Caco-2 (cell line): ENCODE results near the gene TCF12. TPM values are rescaled to one million over a fixed set of nuclear protein-coding genes. Genes with fewer than 3 reads are reported as not detected.

Experiments
- BruUV-seq: library from RNA; stranded (reverse); fragments of 400-500 nt; replicated peaks from 2 replicates; lab custom pipeline; 2021; lab: Mats Ljungman, UMichigan
- CTCF ChIA-PET: fragments of 300-600 bp; sonication (Branson Sonifier 250); formaldehyde crosslinking; loops from one replicate; lab custom pipeline; 2022; ENCODE audit warnings: antibody characterized with exemption; lab: Charles Lee
- POLR2A ChIA-PET: fragments of 300-600 bp; sonication (Branson Sonifier 250); formaldehyde crosslinking; loops from one replicate; lab custom pipeline; 2022; ENCODE audit warnings: antibody characterized with exemption; lab: Charles Lee
- DNase-seq, 2 experiments: peaks; one replicate each; pipeline versions ENCODE4 v3.0.0 to v3.0.0-alpha.2; 2020 to 2022
- H3K27me3 ChIP-seq: replicated peaks from 2 replicates; pipeline ENCODE4 v1.6.0; 2011; ENCODE audit warnings: low read length; ENCODE audit not compliant: control insufficient read depth, insufficient read depth
- H3K36me3 ChIP-seq: 2 replicates; pipeline ENCODE4 v1.5.1; 2011; ENCODE audit warnings: low read length; ENCODE audit not compliant: control insufficient read depth, insufficient read depth
- H3K4me1 ChIP-seq: fragments of 250-450 bp; sonication (Bioruptor Pico); 2 replicates; pipeline ENCODE4 v1.5.1; 2020; ENCODE audit warnings: mild to moderate bottlenecking
- H3K4me3 ChIP-seq: 2 replicates; pipeline ENCODE4 v1.5.1; 2011; ENCODE audit warnings: low read depth, mild to moderate bottlenecking, control low read depth, low read length
- H3K9me3 ChIP-seq: fragments of 250-450 bp; sonication (Bioruptor Pico); 2 replicates; pipeline ENCODE4 v1.5.1; 2020; ENCODE audit warnings: mild to moderate bottlenecking, moderate library complexity
- H3K27ac Mint-ChIP-seq: one replicate; pipeline ENCODE4 v1.8.0; 2022; ENCODE audit warnings: mixed read lengths; ENCODE audit not compliant: unreplicated experiment
- H3K27me3 Mint-ChIP-seq: one replicate; pipeline ENCODE4 v1.8.0; 2022; ENCODE audit warnings: mixed read lengths; ENCODE audit not compliant: insufficient read depth, unreplicated experiment
- H3K36me3 Mint-ChIP-seq: one replicate; pipeline ENCODE4 v1.8.0; 2022; ENCODE audit warnings: mild to moderate bottlenecking, mixed read lengths; ENCODE audit not compliant: insufficient read depth, unreplicated experiment
- H3K4me1 Mint-ChIP-seq: one replicate; pipeline ENCODE4 v1.8.0; 2022; ENCODE audit warnings: low read depth, mixed read lengths; ENCODE audit not compliant: unreplicated experiment
- H3K4me3 Mint-ChIP-seq: one replicate; pipeline ENCODE4 v1.8.0; 2022; ENCODE audit warnings: mild to moderate bottlenecking, moderate library complexity, mixed read lengths; ENCODE audit not compliant: unreplicated experiment
- H3K9me3 Mint-ChIP-seq: one replicate; pipeline ENCODE4 v1.8.0; 2022; ENCODE audit warnings: mixed read lengths; ENCODE audit not compliant: unreplicated experiment
- CTCF ChIP-seq, 2 experiments: fragments of 200-600 bp in 1 of 2; IDR thresholded peaks; 1 replicate in 1 of 2; 2 replicates in 1 of 2; pipeline versions ENCODE4 v1.5.1 to v1.8.0; 2011 to 2022; ENCODE audit warnings: antibody characterized with exemption in 1 of 2, control low read depth in 1 of 2, inconsistent platforms in 1 of 2, low read depth in 1 of 2, low read length in 1 of 2, mild to moderate bottlenecking in 1 of 2, moderate library complexity in 1 of 2; ENCODE audit not compliant: insufficient read depth in 1 of 2, severe bottlenecking in 1 of 2, unreplicated experiment in 1 of 2
- intact Hi-C: fragments of 100-400 bp; cut with micrococcal nuclease; formaldehyde crosslinking; loops from one replicate; pipeline ENCODE4 v1.10.0; 2022; ENCODE audit not compliant: unreplicated experiment
- total RNA-seq: library from RNA; stranded (reverse); gene quantifications from 2 replicates; pipeline ENCODE4 v1.2.3, GENCODE V29; 2022

Gene TCF12
- total RNA-seq, 1 experiment from 2014 or later, result 64.4 TPM

- intact Hi-C loops, result loop anchor here (5.0 kb wide), 1 partner anchor 165 kb away; no protein-coding TSS in a partner anchor
- DNase-seq, result no peak
- H3K27ac Mint-ChIP-seq, result peak overlapping the region; percentile 65
- H3K27me3 ChIP-seq, result no peaks in the 10 kb centered on the region
- no peak overlapping the region for H3K4me3 ChIP-seq
- no peaks in the 10 kb centered on the region for H3K27me3 Mint-ChIP-seq
- no peaks in the 10 kb centered on the region for H3K36me3 Mint-ChIP-seq
- peaks cover 28% of the 10 kb centered on the region for H3K4me1 ChIP-seq
- no peaks in the 10 kb centered on the region for H3K36me3 ChIP-seq
- TF ChIP-seq CTCF (IDR thresholded peaks at IDR 0.05; ENCODE audit: insufficient read depth in 1 of 2, low read depth in 1 of 2, low read length in 1 of 2, severe bottlenecking in 1 of 2, unreplicated experiment in 1 of 2), result no peak
- no peak overlapping the region for H3K4me3 Mint-ChIP-seq
- no peaks in the 10 kb centered on the region for H3K9me3 Mint-ChIP-seq
- H3K9me3 ChIP-seq, result no peaks in the 10 kb centered on the region
- BruUV-seq, result no TSS peak
- peaks cover 31% of the 10 kb centered on the region for H3K4me1 Mint-ChIP-seq
- CTCF ChIA-PET, result interaction anchor here (0.5 to 1.7 kb wide), 3 partner anchors 29 to 249 kb away, joined by 3 to 4 read pairs (median 3); no protein-coding TSS in a partner anchor
- POLR2A ChIA-PET, result no interaction called here
These were observed 393.5 kb downstream of the TCF12 start for GRCh38 chr15:57312006-57312317.

GRCh38 chr15:57312318-57313133 lies 394.1 kb downstream of the TCF12 start:
- Mint-ChIP-seq H3K9me3 (no peaks in the 10 kb centered on the region), H3K4me3 (no peak overlapping the region), H3K4me1 (peaks cover 31% of the 10 kb centered on the region), H3K27ac (peak overlapping the region; percentile 65), H3K36me3 (no peaks in the 10 kb centered on the region), H3K27me3 (no peaks in the 10 kb centered on the region)
- H3K36me3 ChIP-seq, result no peaks in the 10 kb centered on the region
- H3K9me3 ChIP-seq, result no peaks in the 10 kb centered on the region
- peak; percentile 73 to 89 for DNase-seq
- ChIA-PET POLR2A (interaction anchor here (0.5 to 0.6 kb wide), 3 partner anchors 135 to 1027 kb away, joined by 3 to 5 read pairs (median 5); no protein-coding TSS in a partner anchor), CTCF (interaction anchor here (0.5 to 1.7 kb wide), 4 partner anchors 12 to 249 kb away, joined by 3 to 4 read pairs (median 3); no protein-coding TSS in a partner anchor)
- peaks cover 22% of the 10 kb centered on the region for H3K4me1 ChIP-seq
- no peaks in the 10 kb centered on the region for H3K27me3 ChIP-seq
- intact Hi-C loops, result loop anchor here (5.0 kb wide), 1 partner anchor 165 kb away; no protein-coding TSS in a partner anchor
- BruUV-seq, result no TSS peak
- TF ChIP-seq CTCF (IDR thresholded peaks at IDR 0.05; ENCODE audit: insufficient read depth in 1 of 2, low read depth in 1 of 2, low read length in 1 of 2, severe bottlenecking in 1 of 2, unreplicated experiment in 1 of 2), result no peak
- no peak overlapping the region for H3K4me3 ChIP-seq

- Mint-ChIP-seq H3K36me3 (no peaks in the 10 kb centered on the region), H3K27me3 (no peaks in the 10 kb centered on the region), H3K4me3 (no peak overlapping the region), H3K27ac (peak overlapping the region; percentile 65), H3K9me3 (no peaks in the 10 kb centered on the region), H3K4me1 (peaks cover 27% of the 10 kb centered on the region)
- TF ChIP-seq CTCF (IDR thresholded peaks at IDR 0.05; ENCODE audit: insufficient read depth in 1 of 2, low read depth in 1 of 2, low read length in 1 of 2, severe bottlenecking in 1 of 2, unreplicated experiment in 1 of 2), result no peak
- DNase-seq, result no peak
- H3K4me1 ChIP-seq, result peaks cover 19% of the 10 kb centered on the region
- H3K4me3 ChIP-seq, result no peak overlapping the region
- ChIA-PET CTCF (interaction anchor here (1.7 kb wide), 1 partner anchor 214 kb away, joined by 4 read pairs; no protein-coding TSS in a partner anchor), POLR2A (no interaction called here)
- no peaks in the 10 kb centered on the region for H3K36me3 ChIP-seq
- no peaks in the 10 kb centered on the region for H3K9me3 ChIP-seq
- BruUV-seq, result no TSS peak
- intact Hi-C loops, result loop anchor here (5.0 kb wide), 1 partner anchor 166 kb away; no protein-coding TSS in a partner anchor
- no peaks in the 10 kb centered on the region for H3K27me3 ChIP-seq
These were observed 394.7 kb downstream of the TCF12 start for GRCh38 chr15:57313134-57313483.
